SK-N-MC (cell line): Measurements from ENCODE around the gene STK16.

Source experiments
- EZH2 ChIP-seq: fragments of 200-600 bp; sonication (generic); IDR thresholded peaks from one replicate; pipeline ENCODE4 v1.6.1; 2017; ENCODE audit warnings: antibody characterized with exemption
- FOXP2 ChIP-seq: optimal IDR thresholded peaks from 2 replicates; pipeline ENCODE3; 2011; ENCODE audit warnings: mild to moderate bottlenecking, moderate library complexity; ENCODE audit not compliant: insufficient read depth; ENCODE audit errors: extremely low read length, control extremely low read depth
- POLR2AphosphoS5 ChIP-seq: IDR thresholded peaks from 2 replicates; pipeline ENCODE4 v1.6.1; 2012; ENCODE audit warnings: mild to moderate bottlenecking, low read depth, low read length, borderline replicate concordance

GRCh38 chr2:219252570-219252899, 7.3 kb downstream of the STK16 start:
- TF ChIP-seq POLR2AphosphoS5 (no peak), EZH2 (no peak), FOXP2 (no peak)
